HG02852 (cell line): ENCODE results near the gene PXN.
"Not testable (repeated sequence)": the region's sequence is repeated elsewhere in the genome, so short reads cannot be mapped to it uniquely, and the experiment has no call there.

Source experiments
- ATAC-seq: cut with Tn5 transposase; IDR thresholded peaks from one replicate; pipeline ENCODE4 v1.9.1; 2021; ENCODE audit warnings: mild to moderate bottlenecking, moderate library complexity; ENCODE audit not compliant: unreplicated experiment

Gene PXN

GRCh38 chr12:120211904-120212283, 53.6 kb downstream of the PXN start:
- ATAC-seq, result no peak

- ATAC-seq, result no peak
Measured at GRCh38 chr12:120211243-120211903, 54.2 kb downstream of the PXN start.

GRCh38 chr12:120209851-120210250, 55.7 kb downstream of the PXN start:
- ATAC-seq, result no peak

GRCh38 chr12:120207227-120207626, 58.3 kb downstream of the PXN start:
- ATAC-seq, result no peak

- not testable (repeated sequence) for ATAC-seq
Measured at GRCh38 chr12:120206781-120207180, 58.7 kb downstream of the PXN start.

- no peak for ATAC-seq
Measured at GRCh38 chr12:120206228-120206627, 59.3 kb downstream of the PXN start.

GRCh38 chr12:120204171-120204570, 61.4 kb downstream of the PXN start:
- no peak for ATAC-seq

- no peak for ATAC-seq
Measured at GRCh38 chr12:120200364-120200800, 65.1 kb downstream of the PXN start.

- no peak for ATAC-seq
Measured at GRCh38 chr12:120199595-120200306, 65.8 kb downstream of the PXN start.

- no peak for ATAC-seq
Measured at GRCh38 chr12:120199025-120199424, 66.5 kb downstream of the PXN start.

GRCh38 chr12:120197542-120197887, 68.0 kb downstream of the PXN start:
- ATAC-seq, result no peak

GRCh38 chr12:120196817-120197541, 68.6 kb downstream of the PXN start:
- not testable (repeated sequence) for ATAC-seq

GRCh38 chr12:120196363-120196762, 69.2 kb downstream of the PXN start:
- no peak for ATAC-seq

GRCh38 chr12:120194534-120195395, 70.8 kb downstream of the PXN start, which contains the start of gene GCN1:
TSS of gene GCN1 (minus strand) at chr12:120194715. CDS start at chr12:120194697, 18 bp downstream.
- peak; percentile 78 for ATAC-seq

GRCh38 chr12:120194226-120194533, 71.3 kb downstream of the PXN start:
- peak; percentile 34 for ATAC-seq

GRCh38 chr12:120193286-120193685, 72.2 kb downstream of the PXN start:
- ATAC-seq, result not testable (repeated sequence)

- ATAC-seq, result no peak
Measured at GRCh38 chr12:120190985-120191480, 74.5 kb downstream of the PXN start.

- no peak for ATAC-seq
Measured at GRCh38 chr12:120190386-120190785, 75.1 kb downstream of the PXN start.

- no peak for ATAC-seq
Measured at GRCh38 chr12:120186654-120187053, 78.9 kb downstream of the PXN start.

- no peak for ATAC-seq
Measured at GRCh38 chr12:120183211-120183631, 82.3 kb downstream of the PXN start.
